H1 (cell line): Measurements from ENCODE around the gene IFIT1. TPM values are rescaled to one million over a fixed set of nuclear protein-coding genes. Genes with fewer than 3 reads are reported as not detected.

Experiments used
- CTCF ChIA-PET: fragments of 300-600 bp; sonication (Branson Sonifier 250); formaldehyde crosslinking; loops from one replicate; lab custom pipeline; 2021; ENCODE audit not compliant: partially characterized antibody; lab: Charles Lee
- POLR2A ChIA-PET: fragments of 300-600 bp; sonication (Branson Sonifier 250); formaldehyde crosslinking; loops from one replicate; lab custom pipeline; 2021; ENCODE audit warnings: inconsistent platforms; ENCODE audit not compliant: partially characterized antibody; lab: Charles Lee
- DNase-seq, 2 experiments: peaks; one replicate each; pipeline versions ENCODE4 v3.0.0 to v3.0.0-alpha.2; 2010 to 2022; ENCODE audit warnings: low spot score in 2 of 2, low read depth in 1 of 2, mixed read lengths in 1 of 2
- FAIRE-seq: peaks from 2 replicates; lab custom pipeline; 2011; peaks lifted over from hg19 to GRCh38; lab: Jason Lieb, UNC
- H2AFZ ChIP-seq: 2 replicates; pipeline ENCODE4 v1.8.1; 2012; ENCODE audit warnings: low read length, inconsistent platforms
- H2AK5ac ChIP-seq: 2 replicates; pipeline ENCODE4 v1.6.1; 2013; ENCODE audit warnings: low read depth, low read length
- H2BK120ac ChIP-seq: replicated peaks from 2 replicates; pipeline ENCODE3; 2013; ENCODE audit warnings: low read depth, low read length, inconsistent platforms
- H2BK12ac ChIP-seq: 2 replicates; pipeline ENCODE4 v1.6.1; 2013; ENCODE audit warnings: low read depth, low read length
- H2BK15ac ChIP-seq: 2 replicates; pipeline ENCODE4 v1.6.1; 2013; ENCODE audit warnings: low read length
- H2BK20ac ChIP-seq: 2 replicates; pipeline ENCODE4 v1.6.1; 2013; ENCODE audit warnings: low read length
- H2BK5ac ChIP-seq: 2 replicates; pipeline ENCODE4 v1.6.1; 2013; ENCODE audit warnings: low read depth, low read length
- H3K14ac ChIP-seq: 2 replicates; pipeline ENCODE4 v1.6.1; 2013; ENCODE audit warnings: inconsistent platforms; ENCODE audit not compliant: insufficient read length
- H3K18ac ChIP-seq: 2 replicates; pipeline ENCODE4 v1.6.1; 2013; ENCODE audit warnings: low read length; ENCODE audit errors: extremely low read depth
- H3K23ac ChIP-seq: 2 replicates; pipeline ENCODE4 v1.6.1; 2013; ENCODE audit warnings: inconsistent platforms; ENCODE audit not compliant: insufficient read length
- H3K23me2 ChIP-seq: 2 replicates; pipeline ENCODE4 v1.6.1; 2013; ENCODE audit warnings: low read depth, low read length
- H3K27ac ChIP-seq: 2 replicates; pipeline ENCODE4 v1.6.1; 2011; ENCODE audit warnings: low read depth, low read length, inconsistent platforms
- H3K27me3 ChIP-seq, 4 experiments: replicated peaks in 1 of 4; 1 replicate in 1 of 4; 2 replicates in 3 of 4; pipeline versions ENCODE4 v1.6.1 to v1.8.1; 2011 to 2013; ENCODE audit warnings: low read length in 3 of 4, mild to moderate bottlenecking in 3 of 4, inconsistent platforms in 2 of 4, mixed read lengths in 2 of 4, moderate library complexity in 1 of 4; ENCODE audit not compliant: control insufficient read depth in 3 of 4, insufficient read depth in 3 of 4; ENCODE audit errors: extremely low read depth in 1 of 4
- H3K36me3 ChIP-seq, 4 experiments: 2 replicates each; pipeline versions ENCODE4 v1.6.1 to v1.8.1; 2011 to 2013; ENCODE audit warnings: mild to moderate bottlenecking in 4 of 4, low read length in 3 of 4, moderate library complexity in 2 of 4, control low read depth in 1 of 4, inconsistent platforms in 1 of 4; ENCODE audit not compliant: insufficient read depth in 4 of 4, control insufficient read depth in 2 of 4
- H3K4ac ChIP-seq: replicated peaks from 2 replicates; pipeline ENCODE3; 2013; ENCODE audit warnings: low read length, low read depth, mixed read lengths, inconsistent platforms; ENCODE audit not compliant: insufficient read length
- H3K4me1 ChIP-seq, 4 experiments: replicated peaks in 1 of 4; 1 replicate in 1 of 4; 2 replicates in 3 of 4; pipeline versions ENCODE4 v1.6.1 to v1.8.1; 2011 to 2013; ENCODE audit warnings: low read length in 3 of 4, inconsistent platforms in 2 of 4, mixed read lengths in 1 of 4; ENCODE audit not compliant: insufficient read depth in 4 of 4, control insufficient read depth in 3 of 4
- H3K4me2 ChIP-seq, 2 experiments: 2 replicates each; pipeline versions ENCODE4 v1.6.1 to v1.8.1; 2011 to 2013; ENCODE audit warnings: low read depth in 2 of 2, low read length in 2 of 2, control low read depth in 1 of 2, inconsistent platforms in 1 of 2, mild to moderate bottlenecking in 1 of 2; ENCODE audit not compliant: insufficient read depth in 1 of 2
- H3K4me3 ChIP-seq, 4 experiments: fragments of 200-600, 300-600 bp in 1 of 4; sonication (generic), shearing (Covaris generic), sonication (Bioruptor Twin) in 1 of 4; 2 replicates each; pipeline versions ENCODE4 v1.5.1 to v1.8.1; 2011 to 2016; ENCODE audit warnings: low read length in 4 of 4, low read depth in 3 of 4, control low read depth in 2 of 4, inconsistent platforms in 2 of 4, mild to moderate bottlenecking in 2 of 4, mixed read lengths in 1 of 4, moderate library complexity in 1 of 4; ENCODE audit not compliant: insufficient read depth in 2 of 4; ENCODE audit errors: extremely low read depth in 1 of 4
- H3K56ac ChIP-seq: replicated peaks from 2 replicates; pipeline ENCODE3; 2013; ENCODE audit warnings: low read depth, mild to moderate bottlenecking, mixed read lengths, low read length, inconsistent platforms; ENCODE audit not compliant: insufficient read length
- H3K79me1 ChIP-seq: 2 replicates; pipeline ENCODE4 v1.6.1; 2013; ENCODE audit warnings: low read depth, low read length, control low read depth
- H3K79me2 ChIP-seq, 2 experiments: 2 replicates each; pipeline versions ENCODE4 v1.6.1 to v1.8.1; 2012 to 2013; ENCODE audit warnings: low read length in 2 of 2, mild to moderate bottlenecking in 2 of 2, inconsistent platforms in 1 of 2; ENCODE audit not compliant: insufficient read depth in 2 of 2, control insufficient read depth in 1 of 2
- H3K9ac ChIP-seq, 4 experiments: replicated peaks in 1 of 4; 1 replicate in 1 of 4; 2 replicates in 3 of 4; pipeline versions ENCODE4 v1.6.1 to v1.8.1; 2011 to 2013; ENCODE audit warnings: low read depth in 3 of 4, low read length in 3 of 4, control low read depth in 2 of 4, mild to moderate bottlenecking in 2 of 4, moderate library complexity in 2 of 4, inconsistent platforms in 1 of 4; ENCODE audit errors: extremely low read depth in 1 of 4
- H3K9me3 ChIP-seq, 2 experiments: 2 replicates each; pipeline versions ENCODE4 v1.6.1 to v1.8.1; 2012 to 2013; ENCODE audit warnings: mild to moderate bottlenecking in 2 of 2, moderate library complexity in 2 of 2, control low read depth in 1 of 2, inconsistent platforms in 1 of 2, low read depth in 1 of 2, low read length in 1 of 2, mixed read lengths in 1 of 2; ENCODE audit not compliant: insufficient read depth in 2 of 2
- H4K20me1 ChIP-seq, 2 experiments: replicated peaks in 1 of 2; 2 replicates each; pipeline versions ENCODE3 to v1.8.1; 2011 to 2013; ENCODE audit warnings: inconsistent platforms in 2 of 2, low read length in 2 of 2, mild to moderate bottlenecking in 1 of 2; ENCODE audit not compliant: insufficient read depth in 2 of 2, control insufficient read depth in 1 of 2
- H4K5ac ChIP-seq: 2 replicates; pipeline ENCODE4 v1.6.1; 2013; ENCODE audit warnings: low read length, low read depth, mixed read lengths, inconsistent platforms; ENCODE audit not compliant: insufficient read length
- H4K8ac ChIP-seq: 2 replicates; pipeline ENCODE4 v1.8.0; 2013; ENCODE audit warnings: mild to moderate bottlenecking, moderate library complexity, low read length, inconsistent platforms; ENCODE audit not compliant: insufficient read depth; ENCODE audit errors: extremely low read depth
- H4K91ac ChIP-seq: replicated peaks from 2 replicates; pipeline ENCODE3; 2013; ENCODE audit warnings: low read length, mixed read lengths, inconsistent platforms; ENCODE audit not compliant: insufficient read length
- FOSL1 ChIP-seq: IDR thresholded peaks from 2 replicates; pipeline ENCODE4 v1.6.1; 2011; ENCODE audit warnings: mild to moderate bottlenecking, low read depth, low read length, moderate library complexity; ENCODE audit not compliant: insufficient read depth
- HDAC6 ChIP-seq: IDR thresholded peaks from one replicate; pipeline ENCODE4 v1.7.1; 2012; ENCODE audit warnings: low read depth, mild to moderate bottlenecking, inconsistent platforms, low read length, moderate library complexity
- TCF12 ChIP-seq: IDR thresholded peaks from 2 replicates; pipeline ENCODE4 v1.6.1; 2011; ENCODE audit warnings: low read depth, mild to moderate bottlenecking, low read length
- WGBS, 2 experiments: shearing (Covaris generic) in 1 of 2; methylation state at CpG; one replicate each; pipeline versions ENCODE4 v1.1.6 to v1.1.7; 2013 to 2015; ENCODE audit warnings: low lambda C conversion rate in 2 of 2, mixed read lengths in 2 of 2, inconsistent platforms in 1 of 2, low coverage in 1 of 2, missing lambda C conversion rate in 1 of 2; ENCODE audit not compliant: insufficient replicate concordance in 2 of 2, insufficient coverage in 1 of 2, insufficient read length in 1 of 2; ENCODE audit errors: extremely low coverage in 1 of 2, missing lambda C conversion rate in 1 of 2; 5-methylcytosine and 5-hydroxymethylcytosine counted together
- polyA plus RNA-seq, 7 experiments: library from polyadenylated mRNA; depleted of rRNA in 3 of 7; stranded (reverse) in 5 of 7; unstranded in 2 of 7; fragments of >200 nt in 5 of 7; fragments of 200-250 nt in 2 of 7; gene quantifications; 1 replicate in 5 of 7; 2 replicates in 1 of 7; 4 replicates in 1 of 7; pipeline versions ENCODE4 v1.2.1 to v1.2.3, GENCODE V29; 2011 to 2013; ENCODE audit warnings: missing spikeins in 2 of 7, mixed read lengths in 2 of 7
- total RNA-seq: library from RNA; stranded (reverse); fragmentation: NEBNext Ultra II Directional; extraction: Animal tissue kit (Norgen Biotek cat#: 25700); gene quantifications from 2 replicates; pipeline ENCODE4 v1.2.1, GENCODE V29; 2021
- TF ChIP-seq, protein P1 (sequence below): IDR thresholded peaks from 2 replicates; pipeline ENCODE4 v1.6.1; 2012; ENCODE audit warnings: inconsistent platforms

Gene IFIT1
- total and polyA plus RNA-seq, 2 of the 8 experiments (the other 6 are each of a cell fraction or from before 2014, with no cell fraction given), result 0.94 to 1.5 TPM

DNA sequence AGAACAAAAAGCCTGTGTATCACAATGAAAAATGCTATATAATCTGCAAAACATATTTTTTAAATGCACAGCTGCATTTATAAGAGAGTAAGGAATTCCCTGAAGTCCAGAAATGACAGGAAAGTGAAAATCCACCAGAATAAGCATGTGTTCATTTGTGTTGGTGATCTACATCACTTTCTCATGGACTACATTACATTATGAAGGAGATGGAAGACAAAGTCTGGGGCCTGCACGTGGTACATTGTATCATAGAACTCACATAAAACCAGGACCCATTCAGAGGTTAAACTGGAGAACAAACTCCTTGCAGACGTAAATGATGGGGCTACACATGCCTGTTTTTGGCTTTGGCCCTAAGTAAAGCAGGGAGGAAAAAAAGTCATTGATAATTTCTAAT, 48.3 kb upstream of the IFIT1 start:
- no peaks in the 10 kb centered on the region for H3K27me3 ChIP-seq
- H3K4me1 ChIP-seq, result peaks cover 7 to 26% (median 13%) of the 10 kb centered on the region in 4 experiments; a peak in 6 of 7 replicates
- H2BK120ac ChIP-seq, result no peak overlapping the region
- H2BK12ac ChIP-seq, result no peak overlapping the region
- no peak overlapping the region for H4K8ac ChIP-seq
- no peak overlapping the region for H3K56ac ChIP-seq
- H3K4me3 ChIP-seq, result no peak overlapping the region
- FAIRE-seq (no peak), DNase-seq (no peak)
- no peaks in the 10 kb centered on the region for H4K20me1 ChIP-seq
- H2BK15ac ChIP-seq, result no peak overlapping the region
- H3K9ac ChIP-seq, result no peak overlapping the region
- no peak overlapping the region for H3K27ac ChIP-seq
- WGBS, 2 experiments, result 87% methylated on average over 2 of the region's 2 CpGs; no CpG with 5 or more reads in 1 of the 2 experiments
- H4K5ac ChIP-seq, result no peak overlapping the region
- no peaks in the 10 kb centered on the region for H3K23me2 ChIP-seq
- no peak overlapping the region for H2BK20ac ChIP-seq
- no peak overlapping the region for H3K18ac ChIP-seq
- H3K36me3 ChIP-seq, result no peaks in the 10 kb centered on the region
- ChIA-PET POLR2A (no interaction called here), CTCF (interaction anchor here (0.9 to 1.6 kb wide), 2 partner anchors 25 to 49 kb away, joined by 4 read pairs; no protein-coding TSS in a partner anchor)
- H3K4me2 ChIP-seq, result no peak overlapping the region
- H3K23ac ChIP-seq, result no peak overlapping the region
- H3K4ac ChIP-seq, result no peak overlapping the region
- no peak overlapping the region for H2AK5ac ChIP-seq
- no peaks in the 10 kb centered on the region for H3K79me1 ChIP-seq
- no peak overlapping the region for H4K91ac ChIP-seq
- no peaks in the 10 kb centered on the region for H3K9me3 ChIP-seq
- no peaks in the 10 kb centered on the region for H3K79me2 ChIP-seq
- H2BK5ac ChIP-seq, result no peak overlapping the region
- H2AFZ ChIP-seq, result no peak overlapping the region
- H3K14ac ChIP-seq, result no peak overlapping the region
- no peak for TF ChIP-seq HDAC6
- TF ChIP-seq TCF12, result no peak
- TF ChIP-seq, protein P1, sequence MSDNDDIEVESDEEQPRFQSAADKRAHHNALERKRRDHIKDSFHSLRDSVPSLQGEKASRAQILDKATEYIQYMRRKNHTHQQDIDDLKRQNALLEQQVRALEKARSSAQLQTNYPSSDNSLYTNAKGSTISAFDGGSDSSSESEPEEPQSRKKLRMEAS, result no peak
- TF ChIP-seq FOSL1, result no peak
